HEK293 (cell line): ENCODE measurements around the gene FPGS.

Source experiments
- CTCF ChIA-PET: fragments of 350-600 bp; formaldehyde crosslinking; extraction: SDS; loops from one replicate; lab custom pipeline; 2021; ENCODE audit warnings: antibody characterized with exemption; lab: Yijun Ruan, JAX
- POLR2A ChIA-PET: fragments of 300-600 bp; formaldehyde crosslinking; extraction: SDS; loops from one replicate; lab custom pipeline; 2020; ENCODE audit warnings: antibody characterized with exemption, inconsistent platforms; lab: Yijun Ruan, JAX
- H3K27ac ChIP-seq: fragments of 200-500 bp; sonication (Bioruptor generic); 2 replicates; pipeline ENCODE4 v1.5.1; 2014; ENCODE audit warnings: low read depth, low read length, control low read depth, inconsistent platforms; ENCODE audit errors: extremely low read depth
- H3K36me3 ChIP-seq, 2 experiments: fragments of 200-500 bp in 1 of 2; sonication (Bioruptor generic) in 1 of 2; 1 replicate in 1 of 2; 2 replicates in 1 of 2; pipeline ENCODE4 v1.5.1; 2014 to 2017; ENCODE audit warnings: inconsistent platforms in 2 of 2, low read length in 2 of 2; ENCODE audit not compliant: control insufficient read depth in 2 of 2, insufficient read depth in 1 of 2
- H3K4me1 ChIP-seq: fragments of 200-500 bp; sonication (Bioruptor generic); 2 replicates; pipeline ENCODE4 v1.5.1; 2014; ENCODE audit warnings: mild to moderate bottlenecking, low read length, inconsistent platforms; ENCODE audit not compliant: control insufficient read depth, insufficient read depth
- H3K4me3 ChIP-seq: 2 replicates; pipeline ENCODE4 v1.5.1; 2011; ENCODE audit warnings: low read depth, mild to moderate bottlenecking, control low read depth, low read length, moderate library complexity
- H3K9me3 ChIP-seq: fragments of 200-500 bp; sonication (Bioruptor generic); 2 replicates; pipeline ENCODE4 v1.5.1; 2014; ENCODE audit warnings: low read depth, low read length, inconsistent platforms; ENCODE audit not compliant: control insufficient read depth, insufficient read depth
- GLIS1 ChIP-seq: fragments of 450-650 bp; formaldehyde crosslinking; IDR thresholded peaks from 2 replicates; pipeline ENCODE4 v1.5.1; 2016; ENCODE audit warnings: missing biosample characterization, missing genetic modification characterization
- MZF1 ChIP-seq: fragments of 450-650 bp; formaldehyde crosslinking; IDR thresholded peaks from 2 replicates; pipeline ENCODE4 v1.5.1; 2017; ENCODE audit warnings: missing biosample characterization, missing genetic modification characterization, borderline replicate concordance
- PATZ1 ChIP-seq: fragments of 450-650 bp; formaldehyde crosslinking; IDR thresholded peaks from 2 replicates; pipeline ENCODE4 v1.5.1; 2016; ENCODE audit warnings: missing biosample characterization, missing genetic modification characterization
- REPIN1 ChIP-seq: fragments of 450-650 bp; formaldehyde crosslinking; IDR thresholded peaks from 2 replicates; pipeline ENCODE4 v1.5.1; 2017; ENCODE audit warnings: missing biosample characterization, missing genetic modification characterization, low read depth
- ZBTB1 ChIP-seq: fragments of 450-650 bp; formaldehyde crosslinking; IDR thresholded peaks from 2 replicates; pipeline ENCODE4 v1.5.1; 2016; ENCODE audit warnings: missing biosample characterization, missing genetic modification characterization
- ZBTB21 ChIP-seq: fragments of 450-650 bp; formaldehyde crosslinking; IDR thresholded peaks from 2 replicates; pipeline ENCODE4 v1.5.1; 2017; ENCODE audit warnings: missing biosample characterization, missing genetic modification characterization
- ZNF112 ChIP-seq: fragments of 450-650 bp; formaldehyde crosslinking; IDR thresholded peaks from 2 replicates; pipeline ENCODE4 v1.5.0; 2017; ENCODE audit warnings: missing biosample characterization, missing genetic modification characterization
- ZNF18 ChIP-seq: fragments of 450-650 bp; formaldehyde crosslinking; IDR thresholded peaks from 2 replicates; pipeline ENCODE4 v1.5.1; 2016; ENCODE audit warnings: missing biosample characterization, missing genetic modification characterization
- ZNF19 ChIP-seq: fragments of 450-650 bp; formaldehyde crosslinking; IDR thresholded peaks from 2 replicates; pipeline ENCODE4; 2016; ENCODE audit warnings: missing biosample characterization, missing genetic modification characterization, low read depth
- ZNF2 ChIP-seq: fragments of 450-650 bp; formaldehyde crosslinking; IDR thresholded peaks from 2 replicates; pipeline ENCODE4 v1.5.1; 2016; ENCODE audit warnings: missing biosample characterization, missing genetic modification characterization
- ZNF223 ChIP-seq: fragments of 450-650 bp; formaldehyde crosslinking; IDR thresholded peaks from 2 replicates; pipeline ENCODE4 v1.5.1; 2016; ENCODE audit warnings: missing biosample characterization, missing genetic modification characterization
- ZNF266 ChIP-seq: fragments of 450-650 bp; formaldehyde crosslinking; IDR thresholded peaks from 2 replicates; pipeline ENCODE4 v1.5.1; 2016; ENCODE audit warnings: missing biosample characterization, missing genetic modification characterization, low read depth
- ZNF302 ChIP-seq: fragments of 450-650 bp; formaldehyde crosslinking; IDR thresholded peaks from 2 replicates; pipeline ENCODE4 v1.5.1; 2016; ENCODE audit warnings: missing biosample characterization, missing genetic modification characterization, low read depth
- ZNF311 ChIP-seq: fragments of 450-650 bp; formaldehyde crosslinking; IDR thresholded peaks from 2 replicates; pipeline ENCODE4 v1.5.1; 2017; ENCODE audit warnings: missing biosample characterization, missing genetic modification characterization, borderline replicate concordance
- ZNF335 ChIP-seq: fragments of 450-650 bp; formaldehyde crosslinking; conservative IDR thresholded peaks from 2 replicates; pipeline ENCODE4 v1.5.1; 2016; ENCODE audit warnings: missing biosample characterization, missing genetic modification characterization
- ZNF473 ChIP-seq: fragments of 450-650 bp; formaldehyde crosslinking; IDR thresholded peaks from 2 replicates; pipeline ENCODE4 v1.5.1; 2017; ENCODE audit warnings: missing biosample characterization, missing genetic modification characterization
- ZNF521 ChIP-seq: fragments of 450-650 bp; formaldehyde crosslinking; IDR thresholded peaks from 2 replicates; pipeline ENCODE4 v1.5.1; 2017; ENCODE audit warnings: missing biosample characterization, mild to moderate bottlenecking, missing genetic modification characterization
- ZNF548 ChIP-seq: fragments of 450-650 bp; formaldehyde crosslinking; IDR thresholded peaks from 2 replicates; pipeline ENCODE4 v1.5.1; 2016; ENCODE audit warnings: missing biosample characterization, missing genetic modification characterization
- ZNF664 ChIP-seq: fragments of 450-650 bp; formaldehyde crosslinking; IDR thresholded peaks from 2 replicates; pipeline ENCODE4 v1.5.1; 2016; ENCODE audit warnings: missing biosample characterization, missing genetic modification characterization
- ZNF747 ChIP-seq: fragments of 450-650 bp; formaldehyde crosslinking; IDR thresholded peaks from 2 replicates; pipeline ENCODE4 v1.5.1; 2016; ENCODE audit warnings: missing biosample characterization, missing genetic modification characterization
- ZNF76 ChIP-seq: fragments of 450-650 bp; formaldehyde crosslinking; IDR thresholded peaks from 2 replicates; pipeline ENCODE4; 2016; ENCODE audit warnings: low read depth, missing biosample characterization, missing genetic modification characterization, borderline replicate concordance
- ZNF791 ChIP-seq: fragments of 450-650 bp; formaldehyde crosslinking; IDR thresholded peaks from 2 replicates; pipeline ENCODE4 v1.5.1; 2016; ENCODE audit warnings: missing biosample characterization, missing genetic modification characterization
- TF ChIP-seq, protein P1 (sequence below): fragments of 450-650 bp; formaldehyde crosslinking; IDR thresholded peaks from 2 replicates; pipeline ENCODE4 v1.5.0; 2017; ENCODE audit warnings: missing biosample characterization, missing genetic modification characterization, borderline replicate concordance
- TF ChIP-seq, protein P2 (sequence below): fragments of 450-650 bp; formaldehyde crosslinking; IDR thresholded peaks from 2 replicates; pipeline ENCODE4 v1.5.1; 2016; ENCODE audit warnings: missing biosample characterization, missing genetic modification characterization

Gene FPGS

DNA sequence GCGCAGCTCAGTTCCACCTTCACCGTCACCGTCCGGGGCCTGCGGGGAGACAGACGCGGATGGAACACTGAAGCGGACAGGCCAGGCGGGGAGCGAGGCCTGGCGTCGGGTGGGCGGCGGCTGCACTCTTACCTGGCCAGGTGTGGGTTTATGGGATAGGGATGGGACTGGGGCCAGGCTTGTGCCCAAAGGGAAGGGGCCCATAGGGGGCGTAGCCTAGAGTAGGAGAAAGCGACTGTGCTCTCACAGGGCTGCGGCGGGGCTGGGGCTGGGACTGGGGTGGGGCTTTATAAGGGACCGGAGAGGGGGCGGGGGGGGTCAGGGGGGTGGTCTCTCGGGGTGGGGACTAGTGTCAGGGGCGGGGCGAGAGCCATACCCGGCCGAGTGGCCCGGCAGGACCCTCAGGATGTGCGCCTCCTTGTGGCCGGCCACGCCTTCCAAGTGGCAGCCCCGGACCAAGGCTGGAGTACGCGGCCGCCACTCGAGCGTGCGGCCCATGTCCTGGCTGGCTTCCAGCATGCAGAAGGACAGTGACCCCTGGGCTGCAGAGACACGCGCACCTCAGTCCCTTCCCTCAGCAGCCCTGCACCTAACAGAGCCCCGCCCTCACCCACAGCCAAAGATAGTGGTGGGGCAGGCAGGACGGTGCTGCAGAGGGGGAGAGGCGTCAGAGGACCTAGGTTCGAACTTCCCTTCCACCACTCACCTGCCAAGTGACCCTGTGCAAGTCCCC lies 22.8 kb downstream of the FPGS start (continued):
- TF ChIP-seq ZNF473 = no peak
- TF ChIP-seq ZNF335 (tag by site-specific recombination) = no peak
- TF ChIP-seq REPIN1 (tag by site-specific recombination) = no peak
- no peak for TF ChIP-seq ZNF223 (tag by site-specific recombination)
- TF ChIP-seq MZF1 (tag by site-specific recombination) = no peak
- TF ChIP-seq PATZ1 = no peak

DNA sequence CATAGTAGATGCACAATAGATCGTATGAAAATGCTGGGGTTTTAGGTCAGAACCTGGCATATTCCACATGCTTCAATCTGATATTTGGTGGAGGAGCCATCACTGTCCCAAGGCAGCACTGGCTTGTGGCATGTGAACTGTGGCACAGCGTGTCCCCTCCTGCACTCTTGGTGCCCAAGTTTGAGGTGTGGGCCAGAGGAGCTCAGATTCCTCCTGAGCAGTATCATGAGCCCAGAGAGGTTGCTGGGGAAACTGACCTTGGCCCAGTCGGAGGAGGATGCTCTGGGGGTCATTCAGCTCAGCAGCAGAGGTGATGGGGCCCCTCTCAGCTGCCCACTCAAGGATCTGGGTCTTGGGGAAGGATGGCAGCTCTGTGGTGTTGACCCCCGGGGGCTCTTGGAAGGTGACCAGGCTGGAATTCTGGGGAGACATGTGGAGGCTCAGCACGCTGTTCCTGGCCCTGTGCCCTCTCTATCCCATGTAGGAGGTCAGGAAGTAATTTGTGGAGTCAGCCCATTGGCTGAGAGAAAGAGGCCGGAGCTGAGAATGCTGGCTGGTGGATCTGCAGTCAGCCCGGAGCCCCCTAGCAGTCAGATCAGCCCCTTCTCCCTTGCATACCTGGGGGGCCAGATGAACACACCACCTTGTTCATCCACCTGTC lies 23.7 kb downstream of the FPGS start:
- ChIA-PET POLR2A (interaction anchor here (0.5 kb wide), 1 partner anchor 46 kb away, joined by 3 read pairs; no protein-coding TSS in a partner anchor), CTCF (interaction anchor here (0.5 to 4.8 kb wide), 8 partner anchors 10 to 79 kb away, joined by 3 to 21 read pairs (median 4); no protein-coding TSS in a partner anchor)
- Histone ChIP-seq H3K27ac (no peak overlapping the region), H3K9me3 (no peaks in the 10 kb centered on the region), H3K4me3 (no peak overlapping the region), H3K36me3 (no peaks in the 10 kb centered on the region), H3K4me1 (no peaks in the 10 kb centered on the region)
- no peak for TF ChIP-seq ZNF791
- 0 out of 2 replicates have a peak, but pooled peaks have one; percentile 7 for TF ChIP-seq ZNF664
- TF ChIP-seq, all 188 proteins: peak for 1

DNA sequence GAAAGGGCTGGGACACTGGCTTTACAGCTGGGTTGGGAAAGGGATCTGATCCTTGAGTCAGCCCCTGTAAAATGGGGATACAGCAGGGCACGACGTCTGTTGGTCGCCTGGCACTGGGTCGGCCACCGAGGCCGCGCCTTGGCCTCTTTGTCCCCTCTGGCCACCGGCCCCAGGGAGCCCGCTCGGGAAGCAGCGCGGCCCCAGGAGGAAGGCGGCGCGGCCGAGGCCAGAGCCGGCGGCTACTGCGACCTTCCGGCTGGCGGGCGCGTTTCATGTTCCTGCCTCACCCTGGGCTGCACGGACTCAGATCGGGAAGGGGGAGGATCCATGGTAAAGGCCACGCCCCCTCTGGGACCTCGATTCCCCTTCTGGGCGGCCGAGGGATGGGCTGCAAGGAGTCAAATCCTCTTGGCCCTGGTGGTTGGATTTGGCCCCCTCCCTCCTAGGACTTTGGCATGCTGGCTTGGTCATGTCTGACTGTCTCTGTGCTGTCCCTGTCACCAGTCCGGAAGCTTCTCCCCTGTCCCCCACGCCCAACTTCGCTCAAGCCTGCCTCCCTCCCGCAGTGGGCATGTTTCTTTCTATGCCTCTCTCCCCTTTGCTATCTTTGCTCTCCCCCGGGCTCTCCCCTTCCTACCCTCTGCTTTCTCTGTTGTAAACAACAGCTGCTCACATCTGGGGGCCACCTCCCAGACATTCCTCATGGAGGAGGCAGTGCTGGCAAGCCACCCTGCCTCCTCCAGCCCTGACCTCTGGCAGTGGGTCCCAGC lies 25.8 kb downstream of the FPGS start:
- POLR2A ChIA-PET = interaction anchor here (1.2 to 2.2 kb wide), 2 partner anchors 11 to 25 kb away, joined by 3 to 5 read pairs; no protein-coding TSS in a partner anchor
- CTCF ChIA-PET = interaction anchor here (0.6 to 1.3 kb wide), 4 partner anchors 41 to 174 kb away, joined by 3 to 5 read pairs (median 4); no protein-coding TSS in a partner anchor
- Histone ChIP-seq H3K9me3 (no peaks in the 10 kb centered on the region), H3K27ac (no peak overlapping the region), H3K4me3 (no peak overlapping the region), H3K36me3 (no peaks in the 10 kb centered on the region), H3K4me1 (no peaks in the 10 kb centered on the region)
- TF ChIP-seq ZNF266 (tag by site-specific recombination) (no peak), ZNF747 (no peak), ZNF19 (tag by site-specific recombination) (no peak), ZNF548 (tag by site-specific recombination) (no peak), ZBTB1 (tag by site-specific recombination) (no peak), ZNF2 (no peak), ZBTB21 (tag by site-specific recombination) (no peak), ZNF112 (tag by site-specific recombination) (no peak), ZNF302 (tag by site-specific recombination) (no peak), ZNF76 (tag by site-specific recombination) (no peak), ZNF473 (no peak), ZNF311 (no peak), ZNF18 (tag by site-specific recombination) (no peak), ZNF521 (tag by site-specific recombination) (no peak), GLIS1 (tag by site-specific recombination) (peak; percentile 60; the same call in 1 of the 2 replicates)
- TF ChIP-seq, protein P1, sequence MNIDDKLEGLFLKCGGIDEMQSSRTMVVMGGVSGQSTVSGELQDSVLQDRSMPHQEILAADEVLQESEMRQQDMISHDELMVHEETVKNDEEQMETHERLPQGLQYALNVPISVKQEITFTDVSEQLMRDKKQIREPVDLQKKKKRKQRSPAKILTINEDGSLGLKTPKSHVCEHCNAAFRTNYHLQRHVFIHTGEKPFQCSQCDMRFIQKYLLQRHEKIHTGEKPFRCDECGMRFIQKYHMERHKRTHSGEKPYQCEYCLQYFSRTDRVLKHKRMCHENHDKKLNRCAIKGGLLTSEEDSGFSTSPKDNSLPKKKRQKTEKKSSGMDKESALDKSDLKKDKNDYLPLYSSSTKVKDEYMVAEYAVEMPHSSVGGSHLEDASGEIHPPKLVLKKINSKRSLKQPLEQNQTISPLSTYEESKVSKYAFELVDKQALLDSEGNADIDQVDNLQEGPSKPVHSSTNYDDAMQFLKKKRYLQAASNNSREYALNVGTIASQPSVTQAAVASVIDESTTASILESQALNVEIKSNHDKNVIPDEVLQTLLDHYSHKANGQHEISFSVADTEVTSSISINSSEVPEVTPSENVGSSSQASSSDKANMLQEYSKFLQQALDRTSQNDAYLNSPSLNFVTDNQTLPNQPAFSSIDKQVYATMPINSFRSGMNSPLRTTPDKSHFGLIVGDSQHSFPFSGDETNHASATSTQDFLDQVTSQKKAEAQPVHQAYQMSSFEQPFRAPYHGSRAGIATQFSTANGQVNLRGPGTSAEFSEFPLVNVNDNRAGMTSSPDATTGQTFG (tag by site-specific recombination) = no peak
- TF ChIP-seq, protein P2, sequence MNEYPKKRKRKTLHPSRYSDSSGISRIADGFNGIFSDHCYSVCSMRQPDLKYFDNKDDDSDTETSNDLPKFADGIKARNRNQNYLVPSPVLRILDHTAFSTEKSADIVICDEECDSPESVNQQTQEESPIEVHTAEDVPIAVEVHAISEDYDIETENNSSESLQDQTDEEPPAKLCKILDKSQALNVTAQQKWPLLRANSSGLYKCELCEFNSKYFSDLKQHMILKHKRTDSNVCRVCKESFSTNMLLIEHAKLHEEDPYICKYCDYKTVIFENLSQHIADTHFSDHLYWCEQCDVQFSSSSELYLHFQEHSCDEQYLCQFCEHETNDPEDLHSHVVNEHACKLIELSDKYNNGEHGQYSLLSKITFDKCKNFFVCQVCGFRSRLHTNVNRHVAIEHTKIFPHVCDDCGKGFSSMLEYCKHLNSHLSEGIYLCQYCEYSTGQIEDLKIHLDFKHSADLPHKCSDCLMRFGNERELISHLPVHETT (tag by site-specific recombination) = no peak
